Kidney tubule cell (primary cell): ENCODE data around the gene WDHD1.
"Not testable (repeated sequence)": the region's sequence is repeated elsewhere in the genome, so short reads cannot be mapped to it uniquely, and the experiment has no call there.

Source experiments
- DNase-seq: peaks from one replicate; pipeline ENCODE4 v3.0.0-alpha.2; 2018; ENCODE audit warnings: low spot score

Gene WDHD1

GRCh38 chr14:55026793-55027561 is at the start of gene WDHD1, which contains the start of gene SOCS4:
TSS of gene WDHD1 (minus strand) at chr14:55027099. CDS start at chr14:55026787, 312 bp downstream.
TSS of gene SOCS4 (plus strand) at chr14:55027236. CDS start at chr14:55043042, 15,806 bp downstream.
- DNase-seq, result peak; percentile 96

- DNase-seq, result peak; percentile 39
These were observed 48.8 kb upstream of the WDHD1 start for GRCh38 chr14:55075628-55076175.

DNA sequence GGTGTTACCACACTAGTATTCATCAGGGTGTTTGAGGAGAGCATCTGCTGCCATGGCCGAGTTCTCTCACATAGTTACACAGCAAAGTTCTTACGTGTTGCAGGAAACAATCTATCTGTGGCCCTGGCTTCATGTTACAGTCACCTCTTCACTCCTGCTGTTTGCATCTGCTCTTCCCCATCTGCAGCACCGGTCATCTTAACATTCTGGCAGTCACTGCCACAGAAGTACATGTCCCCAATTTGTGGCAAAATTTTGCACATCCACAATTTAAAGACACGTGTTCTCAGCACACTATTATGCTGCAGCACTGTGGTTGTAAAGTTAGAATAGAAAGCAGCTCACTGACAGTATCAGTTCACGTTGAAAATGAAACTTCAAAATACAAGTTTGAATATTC is 47.8 kb upstream of the WDHD1 start:
- DNase-seq, result peak; percentile 43

GRCh38 chr14:55073856-55074255 is 47.0 kb upstream of the WDHD1 start:
- DNase-seq, result no peak

DNA sequence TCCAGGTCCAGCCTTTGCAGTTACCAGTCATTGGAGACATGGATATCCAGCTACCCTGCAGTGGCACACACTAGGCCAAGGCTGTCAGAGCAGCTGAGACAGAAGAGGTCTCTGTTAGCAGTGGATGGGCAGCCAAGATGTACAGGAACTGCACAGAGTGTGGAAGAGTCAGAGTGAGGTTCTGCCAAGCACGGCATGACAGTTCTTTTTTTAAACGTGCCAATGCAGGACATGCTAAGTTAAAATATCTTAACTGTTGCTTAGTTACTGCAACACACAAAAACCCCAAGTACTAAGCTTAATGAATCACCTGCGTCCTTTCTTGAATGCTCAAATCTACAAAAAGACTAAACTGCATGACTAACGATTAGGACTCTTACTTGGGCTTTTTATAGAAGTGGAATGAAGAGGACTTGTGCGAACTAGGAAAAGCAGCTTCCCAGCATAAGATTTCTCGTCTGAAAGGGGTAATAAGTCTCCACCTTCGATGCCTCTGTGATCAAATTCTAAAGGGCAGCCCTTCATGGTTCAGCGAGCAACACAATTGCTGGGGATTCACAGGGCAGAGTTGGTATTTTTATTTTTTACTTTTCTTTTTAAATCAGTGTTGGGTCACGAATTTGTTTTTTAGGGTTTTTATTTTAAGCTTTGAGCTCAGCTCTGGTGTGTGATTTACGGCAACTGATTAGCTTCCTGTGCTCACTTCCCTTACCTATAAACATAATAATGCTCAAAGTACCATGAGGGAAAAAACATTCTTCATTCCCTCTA is 45.2 kb upstream of the WDHD1 start:
- DNase-seq, result peak; percentile 97

- DNase-seq, result peak; percentile 32
These were observed 44.1 kb upstream of the WDHD1 start for GRCh38 chr14:55070981-55071411.

DNA sequence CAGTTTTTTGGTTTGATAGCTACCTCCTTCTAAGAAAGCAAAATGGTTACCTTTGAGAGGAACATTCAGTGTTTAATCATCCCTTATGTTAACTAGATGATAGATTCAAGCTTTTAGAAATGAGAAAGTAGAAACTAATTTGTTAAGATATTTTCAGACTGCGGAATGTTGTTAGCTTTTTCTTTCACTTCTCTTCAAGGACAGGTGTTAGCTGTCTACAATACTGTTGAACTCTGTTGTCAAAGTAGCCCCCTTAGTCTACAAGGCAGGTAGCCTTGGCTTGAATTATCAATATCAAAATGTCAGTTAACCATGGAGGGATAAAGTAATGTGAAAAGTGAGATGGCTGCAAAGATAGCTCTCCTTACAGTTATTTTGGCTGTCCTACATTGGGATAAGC is 39.3 kb upstream of the WDHD1 start:
- DNase-seq, result no peak

DNA sequence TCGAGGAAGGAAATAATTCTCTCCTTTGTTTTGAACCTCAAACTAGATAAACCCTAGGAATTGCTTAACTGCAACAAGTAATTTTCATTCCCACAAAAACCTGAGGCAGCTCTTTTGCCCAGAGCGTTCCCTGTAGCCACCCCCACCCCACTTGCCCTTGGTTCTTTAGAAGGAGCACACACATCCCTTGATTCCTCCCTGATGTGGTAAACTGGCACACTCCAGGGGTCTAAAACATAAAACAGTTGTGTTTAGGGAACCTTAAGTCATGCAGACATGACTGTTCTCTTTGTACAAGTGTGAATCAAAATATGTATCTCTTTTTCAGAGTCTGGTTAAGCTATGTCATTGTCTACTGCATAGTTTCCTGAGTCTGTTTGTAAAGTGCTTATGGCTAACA is 38.5 kb upstream of the WDHD1 start:
- DNase-seq, result no peak

- not testable (repeated sequence) for DNase-seq
These were observed 38.0 kb upstream of the WDHD1 start for GRCh38 chr14:55064896-55065295.

DNA sequence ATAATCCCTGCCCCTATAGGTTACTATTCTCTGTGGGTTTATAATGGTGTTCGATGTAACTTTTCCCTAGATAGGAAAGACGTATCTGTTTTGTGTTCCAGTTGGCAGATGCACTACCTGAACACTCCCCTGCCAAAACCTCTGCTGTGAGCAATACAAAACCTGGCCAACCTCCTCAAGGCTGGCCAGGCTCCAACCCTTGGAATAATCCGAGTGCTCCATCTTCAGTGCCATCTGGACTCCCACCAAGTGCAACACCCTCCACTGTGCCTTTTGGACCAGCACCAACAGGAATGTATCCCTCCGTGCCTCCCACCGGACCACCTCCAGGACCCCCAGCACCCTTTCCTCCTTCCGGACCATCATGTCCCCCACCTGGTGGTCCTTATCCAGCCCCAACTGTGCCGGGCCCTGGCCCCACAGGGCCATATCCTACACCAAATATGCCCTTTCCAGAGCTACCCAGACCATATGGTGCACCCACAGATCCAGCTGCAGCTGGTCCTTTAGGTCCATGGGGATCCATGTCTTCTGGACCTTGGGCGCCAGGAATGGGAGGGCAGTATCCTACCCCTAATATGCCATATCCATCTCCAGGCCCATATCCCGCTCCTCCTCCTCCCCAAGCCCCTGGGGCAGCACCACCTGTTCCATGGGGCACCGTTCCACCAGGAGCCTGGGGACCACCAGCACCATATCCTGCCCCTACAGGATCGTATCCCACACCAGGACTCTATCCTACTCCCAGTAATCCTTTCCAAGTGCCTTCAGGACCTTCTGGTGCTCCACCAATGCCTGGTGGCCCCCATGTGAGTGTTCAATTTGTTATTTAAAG is 35.8 kb upstream of the WDHD1 start:
- DNase-seq, result no peak

DNA sequence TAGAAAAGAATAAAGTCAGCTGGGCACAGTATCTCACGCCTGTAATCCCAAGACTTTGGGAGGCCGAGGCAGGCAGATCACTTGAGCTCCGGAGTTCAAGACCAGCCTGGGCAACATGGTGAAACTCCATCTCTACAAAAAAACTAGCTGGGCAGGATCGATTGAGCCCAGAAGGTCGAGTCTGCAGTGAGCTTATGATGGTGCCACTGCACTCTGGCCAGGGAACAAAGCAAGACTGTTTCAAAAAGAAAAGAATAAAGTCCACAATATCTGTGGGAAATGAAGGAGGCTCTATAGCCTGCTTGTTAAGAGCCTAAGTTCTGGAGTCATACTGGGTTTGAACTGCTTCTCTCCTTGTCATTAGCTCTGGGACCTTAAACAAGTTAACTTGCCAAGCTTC is 32.4 kb upstream of the WDHD1 start:
- no peak for DNase-seq

DNA sequence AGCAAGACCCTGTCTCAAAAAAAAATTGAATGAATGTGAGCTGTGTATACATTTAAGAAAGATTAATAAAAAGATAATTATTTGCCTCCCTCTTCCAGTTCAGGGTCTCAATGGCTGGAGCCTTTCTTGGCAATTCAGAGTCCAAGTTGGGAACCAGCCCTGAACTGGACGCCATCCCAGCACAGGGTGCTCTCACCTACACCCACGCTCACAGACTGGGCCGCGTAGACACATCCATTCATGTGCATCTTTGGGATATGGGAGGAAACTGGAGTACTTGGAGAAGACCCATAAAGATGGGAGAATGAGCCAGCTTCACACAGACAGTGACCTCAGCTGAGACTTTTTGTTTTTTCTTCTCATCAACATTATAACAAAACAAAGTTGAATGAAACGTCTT is 31.0 kb upstream of the WDHD1 start:
- DNase-seq, result no peak

DNA sequence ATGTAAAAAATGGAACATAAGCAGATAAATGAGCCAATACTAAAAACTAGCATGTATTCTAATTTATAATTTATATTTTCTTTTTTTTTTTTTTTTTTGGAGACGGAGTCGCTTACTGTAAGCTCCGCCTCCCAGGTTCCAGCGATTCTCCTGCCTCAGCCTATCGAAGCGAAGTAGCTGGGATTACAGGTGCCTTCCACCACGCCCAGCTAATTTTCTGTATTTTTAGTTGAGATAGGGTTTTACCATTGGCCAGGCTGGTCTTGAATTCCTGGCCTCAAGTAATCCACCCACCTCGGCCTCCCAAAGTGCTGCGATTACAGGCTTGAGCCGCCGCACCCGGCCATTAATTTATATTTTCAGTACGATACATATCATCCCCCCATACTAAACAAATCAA is 27.2 kb upstream of the WDHD1 start:
- DNase-seq, result no peak

DNA sequence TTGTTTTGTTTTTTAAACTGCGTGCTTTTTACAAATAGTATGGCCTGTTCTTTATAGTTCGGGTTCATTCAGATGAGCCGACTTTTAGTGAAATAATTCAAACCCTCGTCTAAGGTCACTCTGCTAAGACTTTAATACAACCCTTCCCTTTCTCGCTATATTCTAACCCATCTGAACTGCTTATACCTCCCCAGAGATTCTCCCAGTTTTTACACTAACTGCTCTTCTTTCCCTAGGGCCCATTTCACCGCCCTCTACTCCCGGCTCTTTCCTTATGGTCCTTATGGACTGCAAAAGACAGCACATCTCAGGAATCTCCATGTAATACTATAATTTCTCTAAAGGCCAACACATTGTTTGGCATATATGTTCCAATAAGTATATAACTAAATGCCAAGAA is 26.6 kb upstream of the WDHD1 start:
- no peak for DNase-seq

DNA sequence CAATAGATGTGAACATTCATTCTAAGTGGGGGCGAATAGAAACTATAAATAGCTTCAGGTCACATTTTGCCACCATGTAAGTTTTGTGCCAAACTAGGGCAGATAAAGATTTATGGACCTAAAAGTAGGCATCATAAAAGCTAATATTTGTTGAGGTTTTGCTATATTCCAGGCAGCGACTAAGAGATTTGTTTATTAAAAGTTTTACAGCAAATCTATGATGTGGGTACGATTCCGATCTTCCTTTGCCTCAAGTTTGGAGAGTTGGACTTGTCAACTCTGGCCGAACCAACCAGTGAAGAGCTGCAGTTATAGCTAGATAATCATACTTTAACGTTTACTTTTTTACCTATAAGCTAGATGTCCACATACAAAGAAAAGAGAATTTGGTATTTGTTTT is 26.1 kb upstream of the WDHD1 start:
- no peak for DNase-seq

DNA sequence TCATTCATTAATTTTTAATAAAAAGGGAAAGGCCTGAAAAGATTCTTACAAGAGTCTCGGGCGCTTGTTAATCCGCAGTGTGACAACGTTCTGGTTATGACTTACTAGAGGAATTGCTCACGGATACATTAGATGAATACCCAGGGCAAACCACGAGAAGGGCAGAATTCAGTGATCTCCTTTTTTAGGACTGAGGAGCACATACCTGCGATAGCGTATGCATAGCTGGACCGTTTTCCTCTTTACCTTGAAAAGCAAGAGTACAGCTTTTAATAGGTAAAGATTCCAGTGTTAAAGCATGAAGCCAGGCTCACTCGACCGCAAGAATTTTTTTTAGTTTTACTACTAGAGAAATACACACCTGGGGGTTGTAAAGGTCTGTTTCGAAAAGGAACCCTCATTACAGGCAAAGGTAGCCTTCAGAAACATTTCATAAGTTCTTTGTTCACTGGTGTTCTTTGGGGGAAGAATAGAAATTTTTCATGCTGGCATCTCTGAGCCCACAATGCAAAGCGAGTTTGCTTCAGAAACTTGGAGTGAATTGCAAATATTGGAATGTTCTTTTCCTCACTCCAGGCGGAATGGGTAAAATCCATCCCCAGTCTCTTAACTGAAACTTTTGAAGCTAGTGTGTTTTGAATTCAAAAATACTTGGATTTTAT is 25.5 kb upstream of the WDHD1 start:
- no peak for DNase-seq

- peak; percentile 95 for DNase-seq
These were observed 24.7 kb upstream of the WDHD1 start, which contains the start of gene MAPK1IP1L for GRCh38 chr14:55051423-55052268. TSS of gene MAPK1IP1L (plus strand) at chr14:55051647. CDS start at chr14:55061684, 10,037 bp downstream.

GRCh38 chr14:55051165-55051422 is 24.2 kb upstream of the WDHD1 start:
- DNase-seq, result no peak

- DNase-seq, result no peak
These were observed 22.1 kb upstream of the WDHD1 start for GRCh38 chr14:55048900-55049436.

DNA sequence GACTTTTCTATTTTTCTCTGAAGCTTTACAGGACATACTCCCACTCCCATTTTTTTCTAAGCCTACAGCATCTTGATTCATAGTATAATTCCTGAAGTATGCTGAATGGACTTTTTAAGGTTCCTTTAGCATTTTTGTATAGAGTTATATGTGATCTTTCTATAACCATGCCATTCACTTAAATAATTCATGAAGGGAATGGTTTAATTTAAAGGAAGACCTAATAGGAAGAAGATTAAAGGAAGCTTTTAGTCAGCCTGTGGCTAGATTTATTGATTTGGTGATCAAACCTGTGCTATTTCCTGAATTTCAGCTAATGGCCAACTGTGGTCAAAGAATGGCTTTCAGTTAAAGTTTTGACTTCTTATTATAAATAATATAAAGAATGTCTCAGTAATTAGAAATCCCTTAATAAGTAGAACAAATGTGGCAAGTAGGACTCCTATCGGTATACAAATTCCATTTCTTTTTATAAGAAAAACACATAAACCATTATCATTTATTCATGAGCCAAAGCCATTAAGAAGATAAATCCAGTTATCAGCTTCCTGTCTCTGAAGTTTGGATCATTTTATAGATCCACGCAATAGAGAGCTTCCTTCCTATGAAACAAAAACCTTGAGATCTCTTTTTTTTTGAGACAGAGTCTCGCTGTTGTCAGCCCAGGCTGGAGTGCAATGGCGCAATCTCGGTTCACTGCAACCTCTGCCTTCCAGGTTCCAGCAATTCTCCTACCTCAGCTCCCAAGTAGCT is 20.6 kb upstream of the WDHD1 start:
- DNase-seq, result no peak
